HG03095 (cell line): ENCODE results near the gene ITGB7.

Experiments
- ATAC-seq: cut with Tn5 transposase; IDR thresholded peaks from one replicate; pipeline ENCODE4 v1.9.1; 2021; ENCODE audit warnings: moderate library complexity; ENCODE audit not compliant: unreplicated experiment

ITGB7 gene

DNA sequence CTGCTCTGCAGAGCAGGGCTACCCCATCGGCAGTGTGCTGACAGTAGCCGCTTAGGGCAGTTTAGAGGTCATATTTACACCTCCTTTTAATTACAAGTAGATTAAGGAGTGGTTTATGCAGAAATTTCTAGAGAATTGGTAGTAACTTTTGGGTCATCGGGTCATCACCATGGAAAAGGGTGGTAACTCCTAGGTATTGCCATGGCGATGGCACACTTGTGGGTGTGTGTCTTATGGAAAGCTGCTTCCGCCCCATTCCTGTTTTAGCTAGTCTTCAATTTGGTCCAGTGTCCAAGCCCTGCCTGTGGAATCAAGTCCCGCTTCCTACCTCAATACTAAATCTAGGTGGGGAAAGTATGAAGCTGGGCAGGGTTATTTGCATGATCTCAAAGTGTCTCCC is 56.0 kb downstream of the ITGB7 start:
- ATAC-seq: no peak

DNA sequence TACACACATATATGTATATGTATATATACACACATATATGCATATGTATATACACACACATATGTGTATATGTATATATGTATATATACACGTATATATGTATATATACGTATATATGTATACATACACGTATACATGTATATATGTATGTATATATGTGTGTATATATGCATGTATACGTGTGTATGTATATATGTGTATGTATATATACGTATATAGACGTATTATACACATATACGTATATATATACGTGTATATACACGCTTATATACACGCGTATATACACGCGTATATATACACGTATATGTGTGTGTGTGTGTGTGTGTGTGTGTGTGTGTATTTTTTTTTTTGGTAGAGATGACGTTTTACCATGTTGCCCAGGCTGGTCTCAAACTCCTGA is 59.4 kb downstream of the ITGB7 start:
- ATAC-seq: no peak

DNA sequence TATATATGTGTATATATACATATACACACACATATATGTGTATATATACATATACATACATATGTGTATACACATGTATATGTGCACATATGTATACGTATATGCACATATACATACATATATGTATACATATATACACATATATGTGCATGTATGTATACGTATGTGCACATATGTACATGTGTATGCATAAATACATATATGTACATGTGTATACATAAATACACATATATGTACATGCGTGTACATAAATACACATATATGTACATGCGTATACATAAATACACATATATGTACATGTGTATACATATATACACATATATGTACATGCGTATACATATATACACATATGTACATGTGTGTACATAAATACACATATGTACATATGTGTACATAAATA is 59.9 kb downstream of the ITGB7 start:
- no peak for ATAC-seq

DNA sequence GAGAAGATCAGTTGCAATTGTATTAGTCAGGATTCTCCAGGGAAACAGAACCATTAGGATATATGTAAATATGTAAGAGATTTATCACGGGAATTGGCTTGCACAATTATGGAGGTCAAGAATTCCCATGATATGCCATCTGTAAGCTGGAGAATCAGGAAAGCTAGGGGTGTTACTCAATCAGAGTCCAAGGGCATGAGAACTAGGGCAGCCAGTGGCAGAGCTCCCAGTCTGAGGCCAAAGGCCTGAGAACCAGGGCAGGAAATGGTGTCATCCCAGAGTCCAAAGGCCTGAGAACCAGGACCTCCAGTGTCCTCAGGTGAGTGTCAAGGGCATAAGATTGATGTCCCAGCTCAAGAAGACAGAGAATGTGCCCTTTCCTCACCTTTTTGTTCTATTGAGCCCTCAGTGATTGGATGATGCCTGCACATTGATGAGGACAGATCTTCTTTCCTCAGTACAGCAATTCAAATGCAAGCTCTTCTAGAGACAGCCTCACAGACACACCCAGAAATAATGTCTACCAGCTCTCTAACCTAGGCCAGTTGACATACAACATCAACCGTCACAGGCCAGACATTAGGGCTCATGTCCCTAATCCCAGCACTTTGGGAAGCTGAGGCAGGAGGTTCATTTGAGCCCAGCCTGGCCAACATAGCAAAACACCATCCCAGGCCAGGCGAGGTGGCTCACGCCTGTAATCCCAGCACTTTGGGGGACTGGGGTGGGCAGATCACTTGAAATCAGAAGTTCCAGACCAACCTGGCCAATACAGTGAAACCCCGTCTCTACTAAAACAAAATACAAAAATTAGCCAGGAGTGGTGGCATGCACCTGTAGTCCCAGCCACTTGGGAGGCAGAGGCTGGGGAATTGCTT is 61.4 kb downstream of the ITGB7 start:
- no peak for ATAC-seq

DNA sequence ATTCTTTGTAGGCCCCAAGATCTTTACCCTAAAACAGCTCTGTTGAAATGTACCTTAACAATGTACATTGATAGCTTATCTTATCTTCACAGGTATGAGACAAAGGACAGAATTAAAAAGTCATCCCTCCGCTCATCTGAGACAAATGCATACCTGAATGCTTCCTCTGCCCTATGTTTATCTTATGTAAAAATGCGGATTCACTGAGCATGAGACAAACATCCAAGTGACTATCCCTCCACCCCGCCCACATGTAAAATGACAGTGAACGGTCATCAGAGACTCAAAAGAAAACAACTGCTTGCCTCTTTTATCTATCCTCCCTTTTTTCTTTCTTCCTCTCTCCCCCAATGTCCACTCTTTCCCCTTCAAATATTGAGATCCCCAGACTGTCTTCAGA is 63.7 kb downstream of the ITGB7 start:
- ATAC-seq: no peak
